Activated T-cell treated with anti-CD3 and anti-CD28 coated beads, Interleukin-2, amount 50 U/mL, for 48 hours (primary cell): ENCODE data around the gene NT5C3A.
"Not testable (repeated sequence)": the region's sequence is repeated elsewhere in the genome, so short reads cannot be mapped to it uniquely, and the experiment has no call there.

Experiments used
- DNase-seq, 2 experiments: peaks; one replicate each; pipeline ENCODE4 v3.0.0-alpha.2; 2020

The NT5C3A gene

GRCh38 chr7:32966489-32967267 lies 95.9 kb downstream of the NT5C3A start:
- DNase-seq = not testable (repeated sequence)

- DNase-seq = peak; percentile 32 to 35
Measured at GRCh38 chr7:32964461-32965159, 98.0 kb downstream of the NT5C3A start.
